GM23248 (cell line): ENCODE measurements around the gene COG5. TPM values are rescaled to one million over a fixed set of nuclear protein-coding genes. Genes with fewer than 3 reads are reported as not detected.

Source experiments
- DNase-seq: peaks from one replicate; pipeline ENCODE4 v3.0.0-alpha.2; 2015
- H2AFZ ChIP-seq: fragments of 200-600 bp; sonication (generic); 2 replicates; pipeline ENCODE4 v1.6.1; 2016; ENCODE audit warnings: antibody characterized with exemption
- H3F3A ChIP-seq: fragments of 200-600 bp; sonication (generic); 2 replicates; pipeline ENCODE4 v1.6.1; 2016; ENCODE audit warnings: mild to moderate bottlenecking, antibody characterized with exemption, mixed run types; ENCODE audit not compliant: insufficient read depth
- H3K27ac ChIP-seq: fragments of 200-600 bp; sonication (generic); 2 replicates; pipeline ENCODE4 v1.5.1; 2016; ENCODE audit warnings: mild to moderate bottlenecking
- H3K27me3 ChIP-seq: fragments of 200-600 bp; sonication (generic); replicated peaks from 2 replicates; pipeline ENCODE4 v1.6.1; 2016; ENCODE audit warnings: mild to moderate bottlenecking; ENCODE audit not compliant: insufficient read depth
- H3K36me3 ChIP-seq: fragments of 200-600 bp; sonication (generic); 2 replicates; pipeline ENCODE4 v1.6.1; 2016; ENCODE audit warnings: low read depth, mild to moderate bottlenecking
- H3K4me1 ChIP-seq: fragments of 200-600 bp; sonication (generic); 2 replicates; pipeline ENCODE4 v1.6.1; 2016; ENCODE audit warnings: mild to moderate bottlenecking; ENCODE audit not compliant: insufficient read depth
- H3K4me2 ChIP-seq: fragments of 200-600 bp; sonication (generic); one replicate; pipeline ENCODE4 v1.6.1; 2016; ENCODE audit warnings: mild to moderate bottlenecking; ENCODE audit not compliant: unreplicated experiment
- H3K4me3 ChIP-seq: fragments of 200-600 bp; sonication (generic); 2 replicates; pipeline ENCODE4 v1.5.1; 2016; ENCODE audit warnings: mild to moderate bottlenecking
- H3K79me2 ChIP-seq: fragments of 200-600 bp; sonication (generic); 2 replicates; pipeline ENCODE4 v1.6.1; 2016; ENCODE audit warnings: mild to moderate bottlenecking; ENCODE audit not compliant: insufficient read depth
- H3K9ac ChIP-seq: fragments of 200-600 bp; sonication (generic); 2 replicates; pipeline ENCODE4 v1.6.1; 2016; ENCODE audit warnings: mild to moderate bottlenecking
- H3K9me2 ChIP-seq: fragments of 200-600 bp; sonication (generic); 2 replicates; pipeline ENCODE4 v1.6.1; 2016; ENCODE audit warnings: mixed run types, mild to moderate bottlenecking, moderate library complexity; ENCODE audit not compliant: insufficient read depth
- H3K9me3 ChIP-seq: fragments of 200-600 bp; sonication (generic); one replicate; pipeline ENCODE4 v1.6.1; 2017; ENCODE audit warnings: low read depth
- H4K20me1 ChIP-seq: fragments of 200-600 bp; sonication (generic); 2 replicates; pipeline ENCODE4 v1.6.0; 2016; ENCODE audit not compliant: insufficient read depth
- EZH2 ChIP-seq: fragments of 200-600 bp; sonication (generic); IDR thresholded peaks from 2 replicates; pipeline ENCODE4 v1.6.1; 2018; ENCODE audit warnings: antibody characterized with exemption, mild to moderate bottlenecking; ENCODE audit not compliant: insufficient read depth, poor library complexity, severe bottlenecking
- EZH2phosphoT487 ChIP-seq: fragments of 200-600 bp; sonication (generic); IDR thresholded peaks from 2 replicates; pipeline ENCODE4 v1.6.1; 2018; ENCODE audit warnings: antibody characterized with exemption, moderate library complexity, mild to moderate bottlenecking, low read depth; ENCODE audit not compliant: insufficient read depth
- WGBS, 2 experiments: methylation state at CpG; one replicate each; pipeline ENCODE4 v1.1.6; 2015 to 2017; ENCODE audit warnings: low lambda C conversion rate in 2 of 2, low coverage in 1 of 2; ENCODE audit errors: missing lambda C conversion rate in 2 of 2; 5-methylcytosine and 5-hydroxymethylcytosine counted together
- in situ Hi-C: fragments of 300-500 bp; cut with MboI; formaldehyde crosslinking; loops from 2 replicates; pipeline ENCODE4 v1.15.0; 2020
- polyA plus RNA-seq: library from polyadenylated mRNA; unstranded; fragments of >200 nt; fragmentation: Nextera tagmentation; extraction: Ambion mirVana; gene quantifications from 2 replicates; pipeline ENCODE4 v1.2.1, GENCODE V29; 2016
- total RNA-seq: library from RNA; depleted of rRNA; stranded (reverse); fragments of >200 nt; shearing (Covaris generic); gene quantifications from 2 replicates; pipeline ENCODE4 v1.2.3, GENCODE V29; 2014

COG5 gene
- total and polyA plus RNA-seq, 2 experiments from 2014 or later: 20.7 to 26.0 TPM

- no peak overlapping the region for H3K9ac ChIP-seq
- H3K79me2 ChIP-seq: peaks cover 13% of the 10 kb centered on the region; the same call in 1 of the 2 replicates
- no peaks in the 10 kb centered on the region for H3K9me2 ChIP-seq
- TF ChIP-seq EZH2 (no peak), EZH2phosphoT487 (no peak)
- no peak overlapping the region for H3K27ac ChIP-seq
- 0 out of 2 replicates have a peak, but pooled peaks cover 7% of the 10 kb centered on the region for H3K36me3 ChIP-seq
- H3K4me1 ChIP-seq: peaks cover 8% of the 10 kb centered on the region
- DNase-seq: no peak
- H3K27me3 ChIP-seq: no peaks in the 10 kb centered on the region
- in situ Hi-C loops: no loop called here
- peaks cover 7% of the 10 kb centered on the region; the same call in 1 of the 2 replicates for H3F3A ChIP-seq
- H3K4me3 ChIP-seq: no peak overlapping the region
- WGBS, 2 experiments: 95 to 100% methylated on average over 3 of the region's 3 CpGs
- H4K20me1 ChIP-seq: no peaks in the 10 kb centered on the region
- no peak overlapping the region for H2AFZ ChIP-seq
- no peaks in the 10 kb centered on the region for H3K9me3 ChIP-seq
- H3K4me2 ChIP-seq: no peak overlapping the region
Observed at GRCh38 chr7:107527196-107527595, 36.5 kb downstream of the COG5 start.

GRCh38 chr7:107526672-107527071 lies 37.0 kb downstream of the COG5 start:
- Histone ChIP-seq H3F3A (peaks cover 7% of the 10 kb centered on the region; the same call in 1 of the 2 replicates), H3K79me2 (peaks cover 18% of the 10 kb centered on the region; the same call in 1 of the 2 replicates), H3K9me2 (no peaks in the 10 kb centered on the region), H3K4me1 (peaks cover 8% of the 10 kb centered on the region), H2AFZ (no peak overlapping the region), H4K20me1 (no peaks in the 10 kb centered on the region), H3K36me3 (0 out of 2 replicates have a peak, but pooled peaks cover 7% of the 10 kb centered on the region), H3K27me3 (no peaks in the 10 kb centered on the region), H3K9ac (no peak overlapping the region), H3K4me2 (no peak overlapping the region), H3K27ac (no peak overlapping the region), H3K4me3 (no peak overlapping the region), H3K9me3 (no peaks in the 10 kb centered on the region)
- TF ChIP-seq EZH2phosphoT487 (no peak), EZH2 (no peak)
- in situ Hi-C loops: no loop called here
- 95 to 100% methylated on average over 2 of the region's 2 CpGs for WGBS, 2 experiments
- no peak for DNase-seq

GRCh38 chr7:107506674-107507339 lies 56.9 kb downstream of the COG5 start:
- peak; percentile 1 for DNase-seq
- 77 to 83% methylated on average over 7 of the region's 7 CpGs for WGBS, 2 experiments

GRCh38 chr7:107505997-107506673 lies 57.6 kb downstream of the COG5 start:
- 96 to 100% methylated on average over 2 of the region's 2 CpGs for WGBS, 2 experiments
- no peaks in the 10 kb centered on the region for H3K9me2 ChIP-seq
- no peaks in the 10 kb centered on the region for H3K27me3 ChIP-seq
- no peak overlapping the region for H3K4me2 ChIP-seq
- H3K4me1 ChIP-seq: no peaks in the 10 kb centered on the region
- H2AFZ ChIP-seq: no peak overlapping the region
- in situ Hi-C loops: no loop called here
- no peaks in the 10 kb centered on the region for H3F3A ChIP-seq
- no peak overlapping the region for H3K9ac ChIP-seq
- TF ChIP-seq EZH2: no peak
- no peak for TF ChIP-seq EZH2phosphoT487
- no peak overlapping the region for H3K4me3 ChIP-seq
- no peaks in the 10 kb centered on the region for H3K9me3 ChIP-seq
- H3K79me2 ChIP-seq: peaks cover 9% of the 10 kb centered on the region; the same call in 1 of the 2 replicates
- H3K27ac ChIP-seq: no peak overlapping the region
- no peaks in the 10 kb centered on the region for H4K20me1 ChIP-seq
- peaks cover 5% of the 10 kb centered on the region; the same call in 1 of the 2 replicates for H3K36me3 ChIP-seq
- no peak for DNase-seq

More at GRCh38 chr7:107506674-107507339, 56.9 kb downstream of the COG5 start:
- no peaks in the 10 kb centered on the region for H3K27me3 ChIP-seq
- H3K27ac ChIP-seq: no peak overlapping the region
- H3F3A ChIP-seq: no peaks in the 10 kb centered on the region
- in situ Hi-C loops: no loop called here
- no peak overlapping the region for H3K4me3 ChIP-seq
- H3K79me2 ChIP-seq: peaks cover 9% of the 10 kb centered on the region; the same call in 1 of the 2 replicates
- no peaks in the 10 kb centered on the region for H3K9me2 ChIP-seq
- TF ChIP-seq EZH2 (no peak), EZH2phosphoT487 (no peak)
- peaks cover 5% of the 10 kb centered on the region; the same call in 1 of the 2 replicates for H3K36me3 ChIP-seq
- H2AFZ ChIP-seq: no peak overlapping the region
- no peak overlapping the region for H3K4me2 ChIP-seq
- H4K20me1 ChIP-seq: no peaks in the 10 kb centered on the region
- H3K9me3 ChIP-seq: no peaks in the 10 kb centered on the region
- no peak overlapping the region for H3K9ac ChIP-seq
- H3K4me1 ChIP-seq: no peaks in the 10 kb centered on the region
